Chondrocyte (in vitro differentiated cells): ENCODE measurements around the gene TTC38. TPM values are rescaled to one million over a fixed set of nuclear protein-coding genes. Genes with fewer than 3 reads are reported as not detected.

ENCODE experiments used
- DNase-seq: peaks from one replicate; pipeline ENCODE4 v3.0.0; 2021; ENCODE audit warnings: mixed read lengths, low spot score
- H3K27ac Mint-ChIP-seq: one replicate; pipeline ENCODE4 v1.8.0; 2021; ENCODE audit warnings: mild to moderate bottlenecking, moderate library complexity, mixed read lengths; ENCODE audit not compliant: unreplicated experiment
- H3K27me3 Mint-ChIP-seq: 2 replicates; pipeline ENCODE4 v1.8.0; 2021; ENCODE audit warnings: low read depth, mixed read lengths
- H3K36me3 Mint-ChIP-seq: 2 replicates; pipeline ENCODE4 v1.8.0; 2021; ENCODE audit warnings: low read depth, mixed read lengths
- H3K4me1 Mint-ChIP-seq: 2 replicates; pipeline ENCODE4 v1.8.0; 2021; ENCODE audit warnings: low read depth, mild to moderate bottlenecking, mixed read lengths
- H3K4me3 Mint-ChIP-seq: one replicate; pipeline ENCODE4 v1.8.0; 2021; ENCODE audit warnings: mild to moderate bottlenecking, moderate library complexity, mixed read lengths; ENCODE audit not compliant: unreplicated experiment
- H3K9me3 Mint-ChIP-seq: 2 replicates; pipeline ENCODE4 v1.8.0; 2021; ENCODE audit warnings: low read depth, mixed read lengths
- CTCF ChIP-seq: fragments of 200-600 bp; sonication (generic); IDR thresholded peaks from 2 replicates; pipeline ENCODE4 v1.5.0; 2021; ENCODE audit warnings: antibody characterized with exemption, mild to moderate bottlenecking, moderate library complexity
- total RNA-seq: library from RNA; stranded (reverse); gene quantifications from 3 replicates; pipeline ENCODE4 v1.2.1, GENCODE V29; 2021

The TTC38 gene
- total RNA-seq, 1 donor from 2014 or later: 13.8 TPM

GRCh38 chr22:46319319-46319718, 51.5 kb downstream of the TTC38 start:
- H3K9me3 Mint-ChIP-seq: no peaks in the 10 kb centered on the region
- H3K27me3 Mint-ChIP-seq: no peaks in the 10 kb centered on the region
- DNase-seq: peak; percentile 54
- no peak overlapping the region for H3K27ac Mint-ChIP-seq
- peaks cover 2% of the 10 kb centered on the region for H3K36me3 Mint-ChIP-seq
- no peaks in the 10 kb centered on the region for H3K4me1 Mint-ChIP-seq
- no peak overlapping the region for H3K4me3 Mint-ChIP-seq
- no peak for TF ChIP-seq CTCF

- TF ChIP-seq CTCF: no peak
- H3K4me1 Mint-ChIP-seq: no peaks in the 10 kb centered on the region
- no peaks in the 10 kb centered on the region for H3K27me3 Mint-ChIP-seq
- peaks cover 2% of the 10 kb centered on the region for H3K36me3 Mint-ChIP-seq
- no peak overlapping the region for H3K4me3 Mint-ChIP-seq
- no peak overlapping the region for H3K27ac Mint-ChIP-seq
- no peaks in the 10 kb centered on the region for H3K9me3 Mint-ChIP-seq
- peak; percentile 64 for DNase-seq
These were observed 52.4 kb downstream of the TTC38 start for GRCh38 chr22:46320166-46320710.

GRCh38 chr22:46320716-46321386, 53.0 kb downstream of the TTC38 start:
- Mint-ChIP-seq H3K4me3 (no peak overlapping the region), H3K4me1 (no peaks in the 10 kb centered on the region), H3K36me3 (peaks cover 2% of the 10 kb centered on the region), H3K9me3 (no peaks in the 10 kb centered on the region), H3K27ac (no peak overlapping the region), H3K27me3 (no peaks in the 10 kb centered on the region)
- peak; percentile 71 for DNase-seq
- TF ChIP-seq CTCF: no peak

- H3K9me3 Mint-ChIP-seq: no peaks in the 10 kb centered on the region
- H3K27me3 Mint-ChIP-seq: no peaks in the 10 kb centered on the region
- no peak for TF ChIP-seq CTCF
- H3K27ac Mint-ChIP-seq: no peak overlapping the region
- no peak overlapping the region for H3K4me3 Mint-ChIP-seq
- H3K36me3 Mint-ChIP-seq: peaks cover 2% of the 10 kb centered on the region
- DNase-seq: no peak
- no peaks in the 10 kb centered on the region for H3K4me1 Mint-ChIP-seq
These were observed 54.9 kb downstream of the TTC38 start for GRCh38 chr22:46322711-46323110.

- no peaks in the 10 kb centered on the region for H3K9me3 Mint-ChIP-seq
- no peak for TF ChIP-seq CTCF
- H3K4me3 Mint-ChIP-seq: no peak overlapping the region
- H3K27me3 Mint-ChIP-seq: no peaks in the 10 kb centered on the region
- H3K27ac Mint-ChIP-seq: no peak overlapping the region
- H3K36me3 Mint-ChIP-seq: peaks cover 2% of the 10 kb centered on the region
- H3K4me1 Mint-ChIP-seq: no peaks in the 10 kb centered on the region
- peak; percentile 56 for DNase-seq
These were observed 55.4 kb downstream of the TTC38 start for GRCh38 chr22:46323162-46323561.
